ENCODE results near the gene AGL. TPM values are rescaled to one million over a fixed set of nuclear protein-coding genes. Genes with fewer than 3 reads are reported as not detected.

The AGL gene
- total and polyA plus RNA-seq, 2 experiments from 2014 or later = 26.6 to 39.5 TPM

GRCh38 chr1:99869304-99869703, 19.1 kb downstream of the AGL start:
- no peaks in the 10 kb centered on the region for H3K9me3 ChIP-seq (ENCODE audit: low read depth)
- DNase-seq (ENCODE audit: low read depth in 1 of 2, low spot score in 1 of 2) = peak in 1 of 2 donors; percentile 76
- no peak overlapping the region for H3K27ac ChIP-seq
- peaks cover 36% of the 10 kb centered on the region for H3K36me3 ChIP-seq
- H3K27me3 ChIP-seq = no peaks in the 10 kb centered on the region
- TF ChIP-seq, protein P1, sequence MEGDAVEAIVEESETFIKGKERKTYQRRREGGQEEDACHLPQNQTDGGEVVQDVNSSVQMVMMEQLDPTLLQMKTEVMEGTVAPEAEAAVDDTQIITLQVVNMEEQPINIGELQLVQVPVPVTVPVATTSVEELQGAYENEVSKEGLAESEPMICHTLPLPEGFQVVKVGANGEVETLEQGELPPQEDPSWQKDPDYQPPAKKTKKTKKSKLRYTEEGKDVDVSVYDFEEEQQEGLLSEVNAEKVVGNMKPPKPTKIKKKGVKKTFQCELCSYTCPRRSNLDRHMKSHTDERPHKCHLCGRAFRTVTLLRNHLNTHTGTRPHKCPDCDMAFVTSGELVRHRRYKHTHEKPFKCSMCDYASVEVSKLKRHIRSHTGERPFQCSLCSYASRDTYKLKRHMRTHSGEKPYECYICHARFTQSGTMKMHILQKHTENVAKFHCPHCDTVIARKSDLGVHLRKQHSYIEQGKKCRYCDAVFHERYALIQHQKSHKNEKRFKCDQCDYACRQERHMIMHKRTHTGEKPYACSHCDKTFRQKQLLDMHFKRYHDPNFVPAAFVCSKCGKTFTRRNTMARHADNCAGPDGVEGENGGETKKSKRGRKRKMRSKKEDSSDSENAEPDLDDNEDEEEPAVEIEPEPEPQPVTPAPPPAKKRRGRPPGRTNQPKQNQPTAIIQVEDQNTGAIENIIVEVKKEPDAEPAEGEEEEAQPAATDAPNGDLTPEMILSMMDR (IDR thresholded peaks at IDR 0.05; ENCODE audit: low read depth, low read length) = no peak
- H3K4me3 ChIP-seq = no peak overlapping the region
- H3K4me1 ChIP-seq (ENCODE audit: low read depth) = no peaks in the 10 kb centered on the region

DNA sequence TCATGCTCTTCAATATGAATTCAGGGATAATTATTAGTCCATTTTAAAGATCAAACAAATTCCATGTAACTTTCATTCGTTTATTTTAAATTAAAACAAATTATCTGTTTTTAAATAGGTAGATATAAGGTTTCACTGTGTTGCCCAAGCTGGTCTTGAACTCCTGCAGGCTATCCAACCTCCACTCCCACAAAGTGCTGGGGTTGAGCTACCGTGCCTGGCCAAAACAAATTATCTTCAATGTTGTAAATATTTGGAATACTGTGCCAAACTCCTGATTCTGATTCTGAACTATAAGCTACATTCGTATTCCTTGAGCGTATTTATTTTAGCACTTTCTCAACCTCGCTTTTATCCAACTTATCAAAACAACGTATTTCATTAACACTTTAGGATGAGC, 19.6 kb downstream of the AGL start:
- Histone ChIP-seq H3K27ac (no peak overlapping the region), H3K9me3 (ENCODE audit: low read depth) (no peaks in the 10 kb centered on the region), H3K4me1 (ENCODE audit: low read depth) (no peaks in the 10 kb centered on the region), H3K27me3 (no peaks in the 10 kb centered on the region), H3K36me3 (peaks cover 35% of the 10 kb centered on the region), H3K4me3 (no peak overlapping the region)
- DNase-seq (ENCODE audit: low read depth in 1 of 2, low spot score in 1 of 2) = no peak
- TF ChIP-seq, protein P1 (IDR thresholded peaks at IDR 0.05; ENCODE audit: low read depth, low read length) = no peak

DNA sequence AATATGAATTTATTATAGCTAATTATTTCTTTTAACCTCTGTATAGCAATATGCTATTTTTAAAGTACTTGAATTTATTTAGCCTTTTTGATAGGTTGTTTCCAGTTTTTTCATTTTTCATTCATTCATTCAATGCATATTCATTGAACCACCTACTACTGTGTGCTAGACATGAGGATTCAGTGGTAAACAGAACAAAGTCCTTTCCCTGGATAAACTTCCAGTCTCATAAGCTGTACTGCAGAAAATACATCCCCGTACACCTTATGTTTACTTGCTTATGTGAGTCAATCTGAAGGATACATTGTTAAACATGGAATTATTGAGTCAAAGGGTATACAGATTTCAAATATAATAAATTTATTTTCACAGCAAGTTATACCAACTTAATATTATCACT, 21.9 kb downstream of the AGL start:
- TF ChIP-seq, protein P1 (IDR thresholded peaks at IDR 0.05; ENCODE audit: low read depth, low read length) = no peak
- no peak for DNase-seq (ENCODE audit: low read depth in 1 of 2, low spot score in 1 of 2)
- Histone ChIP-seq H3K4me1 (ENCODE audit: low read depth) (no peaks in the 10 kb centered on the region), H3K4me3 (no peak overlapping the region), H3K36me3 (peaks cover 41% of the 10 kb centered on the region), H3K27me3 (no peaks in the 10 kb centered on the region), H3K27ac (no peak overlapping the region), H3K9me3 (ENCODE audit: low read depth) (no peaks in the 10 kb centered on the region)

- no peak for DNase-seq (ENCODE audit: low read depth in 1 of 2, low spot score in 1 of 2)
- TF ChIP-seq, protein P1 (IDR thresholded peaks at IDR 0.05; ENCODE audit: low read depth, low read length) = no peak
- H3K9me3 ChIP-seq (ENCODE audit: low read depth) = no peaks in the 10 kb centered on the region
- no peak overlapping the region for H3K27ac ChIP-seq
- H3K27me3 ChIP-seq = no peaks in the 10 kb centered on the region
- no peak overlapping the region for H3K4me3 ChIP-seq
- H3K4me1 ChIP-seq (ENCODE audit: low read depth) = no peaks in the 10 kb centered on the region
- peaks cover 67% of the 10 kb centered on the region for H3K36me3 ChIP-seq
Measured at GRCh38 chr1:99877568-99877967, 27.4 kb downstream of the AGL start.

- no peak for DNase-seq (ENCODE audit: low read depth in 1 of 2, low spot score in 1 of 2)
- H3K4me1 ChIP-seq (ENCODE audit: low read depth) = no peaks in the 10 kb centered on the region
- H3K9me3 ChIP-seq (ENCODE audit: low read depth) = no peaks in the 10 kb centered on the region
- peaks cover 88% of the 10 kb centered on the region for H3K36me3 ChIP-seq
- no peak overlapping the region for H3K4me3 ChIP-seq
- H3K27ac ChIP-seq = no peak overlapping the region
- H3K27me3 ChIP-seq = no peaks in the 10 kb centered on the region
- TF ChIP-seq, protein P1 (IDR thresholded peaks at IDR 0.05; ENCODE audit: low read depth, low read length) = no peak
Measured at GRCh38 chr1:99886179-99886578, 36.0 kb downstream of the AGL start.

DNA sequence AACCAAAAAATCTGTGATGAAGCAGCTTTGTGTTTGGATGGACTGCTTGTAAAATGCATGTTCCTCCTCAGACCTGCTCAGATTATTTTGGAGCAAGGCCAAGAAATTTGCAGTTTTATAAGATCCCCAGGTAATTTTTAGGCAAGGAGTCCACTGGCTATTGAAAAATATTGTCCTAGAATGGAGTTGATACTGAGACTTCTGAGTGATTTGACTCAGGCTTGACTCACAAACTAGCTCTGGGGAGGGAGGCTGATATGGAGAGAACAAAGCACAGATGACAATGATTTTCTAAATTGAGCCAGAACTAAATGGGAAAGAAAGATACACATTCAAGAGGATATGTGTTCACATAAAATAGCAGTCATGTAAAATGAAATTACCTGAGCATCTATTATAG, 36.7 kb downstream of the AGL start:
- Histone ChIP-seq H3K27me3 (no peaks in the 10 kb centered on the region), H3K27ac (no peak overlapping the region), H3K36me3 (peaks cover 88% of the 10 kb centered on the region), H3K9me3 (ENCODE audit: low read depth) (no peaks in the 10 kb centered on the region), H3K4me1 (ENCODE audit: low read depth) (no peaks in the 10 kb centered on the region), H3K4me3 (no peak overlapping the region)
- DNase-seq (ENCODE audit: low read depth in 1 of 2, low spot score in 1 of 2) = no peak
- TF ChIP-seq, protein P1 (IDR thresholded peaks at IDR 0.05; ENCODE audit: low read depth, low read length) = no peak
